Spleen (tissue), 7 donors: ENCODE results near the gene MN1.

ENCODE experiments used
- POLR2A ChIP-seq, 3 donors: fragments of 450-650 bp; IDR thresholded peaks; one replicate each; pipeline ENCODE4 v1.5.1; 2017; ENCODE audit warnings: antibody characterized with exemption in 3 of 3, mild to moderate bottlenecking in 1 of 3
- TF ChIP-seq, protein P1 (sequence below), 11 experiments: fragments of 200-600 bp in 7 of 11; fragments of 450-650 bp in 4 of 11; sonication (generic) in 4 of 11; IDR thresholded peaks in 8 of 11; conservative IDR thresholded peaks in 3 of 11; 1 replicate in 7 of 11; 2 replicates in 4 of 11; pipeline versions ENCODE4 v1.4.0 to v1.8.0; 2016 to 2021; ENCODE audit warnings: antibody characterized with exemption in 11 of 11, inconsistent platforms in 4 of 11, mild to moderate bottlenecking in 1 of 11
- donor health status: DM: no; HTN: no; CAD: no; lungs with moderate emphysema.
- donor health status: DM: no; HTN: no; CAD: no.
- donor health status: DM: no; HTN: no; CAD: no.

DNA sequence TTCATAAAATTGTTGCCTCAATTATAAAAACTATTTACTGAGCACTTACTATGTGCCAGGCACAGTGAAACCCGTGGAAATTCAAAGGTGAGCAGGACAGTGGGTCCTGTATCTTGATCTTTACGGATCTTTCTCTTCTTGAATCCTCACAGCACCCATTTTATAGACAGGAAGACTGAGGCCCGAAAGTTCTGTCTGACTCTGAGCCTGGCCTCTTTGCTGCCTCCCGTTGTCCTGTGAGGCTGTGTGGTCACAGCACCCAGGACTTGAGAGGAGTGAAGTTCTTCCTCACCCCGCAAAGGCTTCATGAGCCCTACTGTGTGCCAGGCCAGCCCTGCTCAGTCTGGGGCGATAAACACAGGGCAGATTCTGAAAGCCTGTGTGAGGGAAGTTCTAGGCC lies 13.4 kb upstream of the MN1 start:
- TF ChIP-seq, protein P1, sequence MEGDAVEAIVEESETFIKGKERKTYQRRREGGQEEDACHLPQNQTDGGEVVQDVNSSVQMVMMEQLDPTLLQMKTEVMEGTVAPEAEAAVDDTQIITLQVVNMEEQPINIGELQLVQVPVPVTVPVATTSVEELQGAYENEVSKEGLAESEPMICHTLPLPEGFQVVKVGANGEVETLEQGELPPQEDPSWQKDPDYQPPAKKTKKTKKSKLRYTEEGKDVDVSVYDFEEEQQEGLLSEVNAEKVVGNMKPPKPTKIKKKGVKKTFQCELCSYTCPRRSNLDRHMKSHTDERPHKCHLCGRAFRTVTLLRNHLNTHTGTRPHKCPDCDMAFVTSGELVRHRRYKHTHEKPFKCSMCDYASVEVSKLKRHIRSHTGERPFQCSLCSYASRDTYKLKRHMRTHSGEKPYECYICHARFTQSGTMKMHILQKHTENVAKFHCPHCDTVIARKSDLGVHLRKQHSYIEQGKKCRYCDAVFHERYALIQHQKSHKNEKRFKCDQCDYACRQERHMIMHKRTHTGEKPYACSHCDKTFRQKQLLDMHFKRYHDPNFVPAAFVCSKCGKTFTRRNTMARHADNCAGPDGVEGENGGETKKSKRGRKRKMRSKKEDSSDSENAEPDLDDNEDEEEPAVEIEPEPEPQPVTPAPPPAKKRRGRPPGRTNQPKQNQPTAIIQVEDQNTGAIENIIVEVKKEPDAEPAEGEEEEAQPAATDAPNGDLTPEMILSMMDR (IDR thresholded peaks at IDR 0.05 in 8 of 11, conservative IDR thresholded peaks at IDR 0.05 in 3 of 11): no peak
- no peak for TF ChIP-seq POLR2A (IDR thresholded peaks at IDR 0.05)
